Activated T-helper 1 cell treated with Interleukin-2 at 50 U/mL for 16 hours (primary cell): ENCODE data around the gene TMTC3.
"Not testable (repeated sequence)": the region's sequence is repeated elsewhere in the genome, so short reads cannot be mapped to it uniquely, and the experiment has no call there.

Experiments used
- DNase-seq: peaks from one replicate; pipeline ENCODE4 v3.0.0-alpha.2; 2020; ENCODE audit warnings: low read depth

Gene TMTC3

GRCh38 chr12:88166179-88166578 is 24.1 kb downstream of the TMTC3 start:
- DNase-seq = no peak

DNA sequence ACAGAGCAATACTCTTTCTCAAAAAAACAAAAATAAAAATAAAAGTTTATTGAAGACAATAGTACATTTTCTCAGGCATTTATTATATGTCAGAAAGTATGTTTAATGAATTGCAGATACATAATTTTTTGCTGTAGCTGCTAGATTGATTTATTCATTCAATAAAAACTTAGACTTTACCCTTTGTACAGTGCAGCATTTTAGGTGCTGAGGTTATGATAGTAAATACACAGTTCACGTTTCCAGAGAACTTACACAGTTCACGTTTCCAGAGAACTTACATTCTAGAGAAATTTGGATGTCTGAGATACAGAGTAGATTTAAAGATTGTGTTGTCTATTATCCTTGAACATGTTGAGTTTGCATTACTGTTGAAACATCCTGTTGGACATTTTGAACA is 25.3 kb downstream of the TMTC3 start:
- no peak for DNase-seq

DNA sequence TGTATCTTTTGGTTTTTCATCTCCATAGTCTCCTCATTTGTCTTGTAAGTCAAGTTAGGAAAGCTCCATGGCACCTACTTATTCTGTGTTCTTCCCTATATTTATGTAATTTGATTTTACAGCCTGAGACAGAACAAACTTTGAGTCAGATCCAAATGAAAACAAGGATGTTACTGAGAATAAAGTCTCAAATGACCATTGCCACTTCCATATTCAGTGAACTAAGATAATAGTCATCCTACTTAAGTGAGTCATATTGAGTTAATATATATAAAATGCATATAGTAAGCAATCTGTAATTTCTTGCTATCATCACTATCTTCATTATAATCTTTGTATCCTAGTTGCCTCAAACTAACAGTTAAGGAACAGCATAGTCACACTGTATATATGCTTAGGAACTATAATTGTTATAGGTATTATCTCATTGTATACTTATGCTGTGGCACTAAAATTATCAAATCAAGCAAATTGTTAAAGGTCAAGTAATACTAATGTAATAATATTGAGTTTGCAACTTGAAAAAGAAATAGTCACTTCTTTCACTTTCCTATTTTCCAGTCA is 30.8 kb downstream of the TMTC3 start:
- no peak for DNase-seq

- DNase-seq = no peak
Measured at GRCh38 chr12:88175544-88175943, 33.4 kb downstream of the TMTC3 start.

DNA sequence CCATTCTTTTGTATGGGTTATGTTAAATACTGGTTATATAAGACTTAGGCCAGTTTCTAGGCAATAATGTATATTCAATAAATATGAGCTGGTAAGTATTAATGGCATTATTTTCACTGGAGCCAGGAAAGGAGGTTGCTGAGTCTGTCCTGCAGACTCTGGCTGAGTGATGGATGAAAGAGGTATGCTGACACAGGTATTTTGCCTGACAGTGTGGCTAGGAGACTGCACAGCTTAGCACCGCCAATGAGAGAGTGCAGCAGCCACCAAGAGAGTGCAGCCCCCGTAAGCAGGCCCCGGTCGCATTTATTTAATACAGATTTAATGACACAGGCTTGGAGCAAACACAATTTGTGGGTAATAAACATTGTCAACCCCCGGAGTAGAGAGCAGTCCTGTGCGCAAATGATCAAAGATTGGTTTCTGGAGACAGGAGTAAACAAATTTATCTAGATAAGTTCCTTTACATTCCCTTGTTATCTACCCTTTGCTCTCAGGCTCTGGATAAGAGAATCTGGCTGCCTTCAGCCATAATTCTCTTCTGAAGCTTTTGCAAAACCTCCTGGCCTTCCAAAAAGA is 37.4 kb downstream of the TMTC3 start:
- no peak for DNase-seq

DNA sequence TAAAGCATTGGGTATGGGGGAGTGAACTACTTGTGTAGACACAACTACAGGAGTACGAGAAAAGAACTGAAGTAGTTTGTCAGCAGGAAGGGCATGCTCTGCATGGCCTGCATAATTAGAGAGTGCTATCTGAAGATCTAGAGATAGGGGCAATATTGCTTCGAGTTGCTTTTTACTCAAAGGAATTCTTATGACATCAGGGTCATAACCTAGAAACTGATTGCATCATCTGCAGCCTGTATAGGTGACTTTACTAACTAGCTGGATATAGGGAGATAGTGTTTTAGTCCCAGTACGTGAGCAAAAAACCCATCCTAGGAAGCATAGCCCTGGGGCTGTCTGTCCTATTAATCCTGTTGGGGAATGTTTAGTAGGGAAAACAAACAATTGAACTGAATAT is 39.8 kb downstream of the TMTC3 start:
- no peak for DNase-seq

GRCh38 chr12:88182416-88182815 is 40.3 kb downstream of the TMTC3 start:
- no peak for DNase-seq

DNA sequence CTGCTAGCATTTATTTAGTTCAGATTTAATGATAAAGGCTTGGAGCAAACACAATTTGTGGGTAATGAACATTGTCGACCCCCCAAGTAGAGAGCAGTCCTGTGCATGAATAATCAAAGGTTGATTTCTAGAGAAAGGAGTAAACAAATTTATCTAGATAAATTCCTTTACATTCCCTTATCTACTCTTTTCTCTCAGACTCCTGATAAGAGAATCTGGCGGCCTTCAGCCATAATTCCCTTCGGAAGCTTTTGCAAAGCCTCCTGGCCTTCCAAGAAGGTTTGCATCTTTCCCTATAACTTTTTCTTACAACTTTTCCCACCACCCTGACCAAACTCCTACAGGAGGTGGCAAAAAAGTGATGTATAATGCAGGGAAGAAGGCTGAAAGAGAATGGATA is 42.1 kb downstream of the TMTC3 start:
- DNase-seq = no peak

DNA sequence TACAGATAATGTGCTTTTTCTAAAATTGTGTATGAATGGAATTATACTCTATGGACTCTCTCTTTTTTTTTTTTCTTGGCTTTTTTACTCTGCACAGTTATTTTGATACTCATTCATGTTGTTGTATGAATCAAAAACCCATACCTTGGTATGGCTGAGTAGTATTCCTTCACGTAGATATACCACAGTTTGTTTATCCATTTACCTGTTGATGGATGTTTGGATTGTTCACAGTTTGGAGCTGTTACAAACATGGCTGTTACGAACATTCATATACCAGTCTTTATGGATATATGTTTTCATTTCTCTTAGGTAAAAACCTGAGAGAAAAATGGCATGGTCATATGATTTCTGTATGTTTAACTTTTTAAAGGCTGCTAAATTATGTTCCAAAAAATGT is 43.2 kb downstream of the TMTC3 start:
- DNase-seq = no peak

DNA sequence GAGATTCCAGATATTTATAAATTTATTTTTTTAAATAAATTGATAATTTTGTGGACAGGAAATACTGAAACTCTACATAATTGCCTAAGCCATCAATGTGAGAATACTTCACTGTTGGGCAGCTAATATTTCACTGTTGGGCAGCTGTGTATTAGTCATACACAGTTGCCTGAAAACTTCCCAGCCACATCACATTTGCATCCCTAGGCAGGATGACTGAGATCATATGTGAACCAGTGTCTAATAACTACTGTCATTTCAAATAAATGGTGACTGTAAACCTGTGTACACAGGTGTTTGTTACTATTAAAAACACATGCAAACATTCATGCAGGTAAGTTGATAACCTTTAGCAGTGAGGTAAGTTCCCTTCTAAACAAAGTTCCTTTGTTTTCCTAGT is 43.9 kb downstream of the TMTC3 start:
- no peak for DNase-seq

- DNase-seq = no peak
Measured at GRCh38 chr12:88187571-88187970, 45.5 kb downstream of the TMTC3 start.

- no peak for DNase-seq
Measured at GRCh38 chr12:88188180-88188579, 46.1 kb downstream of the TMTC3 start.

DNA sequence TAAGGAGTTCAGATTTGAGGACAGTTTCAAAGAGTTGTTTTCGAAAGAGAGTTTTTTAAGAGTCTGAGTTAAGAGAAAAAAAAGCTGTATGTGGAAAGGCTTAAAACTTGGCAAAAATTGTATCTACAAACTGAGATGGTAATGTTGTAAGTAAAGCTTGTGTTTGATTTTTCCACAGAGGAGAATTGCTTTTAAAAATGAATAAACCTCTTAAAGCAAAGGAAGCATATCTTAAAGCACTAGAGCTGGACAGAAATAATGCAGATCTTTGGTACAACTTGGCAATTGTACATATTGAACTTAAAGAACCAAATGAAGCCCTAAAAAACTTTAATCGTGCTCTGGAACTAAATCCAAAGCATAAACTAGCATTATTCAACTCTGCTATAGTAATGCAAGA is 50.3 kb downstream of the TMTC3 start:
- DNase-seq = no peak

GRCh38 chr12:88194868-88195267 is 52.8 kb downstream of the TMTC3 start:
- no peak for DNase-seq

- no peak for DNase-seq
Measured at GRCh38 chr12:88200029-88200428, 57.9 kb downstream of the TMTC3 start.

- DNase-seq = no peak
Measured at GRCh38 chr12:88202500-88202899, 60.4 kb downstream of the TMTC3 start.

GRCh38 chr12:88206601-88207000 is 64.5 kb downstream of the TMTC3 start:
- no peak for DNase-seq

GRCh38 chr12:88207921-88208620 is 66.0 kb downstream of the TMTC3 start:
- no peak for DNase-seq

DNA sequence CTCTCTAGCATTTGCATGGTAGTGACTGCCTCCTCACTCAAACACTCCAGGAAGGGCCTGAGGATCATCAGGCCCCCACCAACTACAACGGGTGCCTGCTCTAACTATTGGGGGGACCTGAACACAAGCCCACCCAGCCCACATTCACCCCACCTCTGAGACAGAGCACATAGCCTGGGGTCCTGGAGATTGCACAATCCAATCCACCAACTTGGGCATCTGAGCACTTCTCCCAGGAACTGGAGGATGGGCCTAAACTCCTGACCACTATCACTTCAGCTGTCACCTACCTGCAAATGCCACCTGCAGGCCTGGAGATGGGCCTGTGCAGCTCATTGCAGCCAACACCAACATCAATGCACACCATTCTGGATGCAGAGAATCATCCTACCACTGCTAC is 66.6 kb downstream of the TMTC3 start:
- DNase-seq = no peak

- not testable (repeated sequence) for DNase-seq
Measured at GRCh38 chr12:88210311-88210710, 68.2 kb downstream of the TMTC3 start.

DNA sequence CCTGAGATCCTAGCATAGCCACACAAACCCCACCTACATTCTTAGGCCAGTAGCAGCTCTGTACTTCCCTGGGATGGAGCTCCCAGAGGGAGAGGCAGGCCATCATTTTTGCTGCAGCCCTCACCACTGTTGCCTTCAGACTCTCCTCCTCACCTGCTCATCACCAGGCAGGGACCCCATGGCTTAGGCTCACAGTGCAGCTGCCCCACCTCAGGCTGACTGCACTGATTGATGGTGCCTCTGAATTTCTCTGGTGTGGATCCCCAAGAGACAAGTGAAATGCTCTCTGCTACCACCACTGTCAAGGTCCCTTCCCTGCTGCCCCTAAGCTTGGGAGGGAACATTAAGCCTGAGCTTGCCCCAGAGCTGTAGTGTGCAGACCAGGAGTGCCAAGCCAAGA is 76.2 kb downstream of the TMTC3 start:
- DNase-seq = no peak

DNA sequence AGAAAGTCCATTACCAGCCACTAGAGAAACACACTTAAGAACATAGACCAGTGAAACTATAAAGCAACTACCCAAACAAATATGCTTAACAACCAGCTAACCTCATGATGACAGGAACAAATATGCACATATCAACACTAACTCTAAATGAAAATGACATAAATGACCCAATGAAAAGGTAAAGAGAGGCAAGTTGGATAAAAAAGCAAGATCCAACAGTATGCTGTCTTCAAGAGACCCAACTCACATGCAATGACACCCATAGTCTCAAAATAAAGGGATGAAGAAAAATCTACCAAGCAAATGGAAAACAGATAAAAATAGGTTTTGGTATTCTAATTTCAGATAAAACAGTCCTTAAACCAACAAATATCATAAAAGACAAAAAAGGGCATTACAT is 77.8 kb downstream of the TMTC3 start:
- no peak for DNase-seq

GRCh38 chr12:88223519-88223918 is 81.4 kb downstream of the TMTC3 start:
- no peak for DNase-seq

DNA sequence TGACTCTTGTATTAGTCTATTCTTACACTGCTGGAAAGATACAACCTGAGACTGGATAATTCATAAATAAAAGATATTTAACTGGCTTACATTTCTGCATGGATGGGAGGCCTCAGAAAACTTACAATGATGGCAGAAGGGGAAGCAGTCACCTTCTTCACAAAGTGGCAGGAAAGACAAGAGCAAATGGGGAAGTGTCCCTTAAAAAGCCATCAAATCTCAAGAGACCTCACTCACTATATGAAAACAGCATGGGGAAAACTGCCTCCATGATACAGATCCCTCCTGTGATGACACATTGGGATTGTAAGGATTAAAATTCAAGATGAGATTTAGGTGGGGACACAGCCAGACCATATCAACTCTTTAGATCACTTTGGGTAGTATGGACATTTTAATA is 83.7 kb downstream of the TMTC3 start:
- no peak for DNase-seq
